CD4-positive, CD25-positive, alpha-beta regulatory T cell (primary cell): ENCODE results near the gene CYLD. TPM values are rescaled to one million over a fixed set of nuclear protein-coding genes. Genes with fewer than 3 reads are reported as not detected.
A peak's percentile ranks its signal among the peaks of the same experiment; 100 is the strongest.

ENCODE experiments used
- ATAC-seq, 2 donors: fragments of 150-1000 bp; cut with Tn5 transposase; one replicate each; pipeline ENCODE4 v1.10.0; 2021; ENCODE audit warnings: low read depth in 2 of 2, moderate number of reproducible peaks in 2 of 2, moderate library complexity in 1 of 2
- DNase-seq, 3 donors: peaks; one replicate each; pipeline versions ENCODE4 v3.0.0 to v3.0.0-alpha.2; 2012 to 2022; ENCODE audit warnings: mixed read lengths in 1 of 3
- H3K27ac ChIP-seq: one replicate; pipeline ENCODE4 v1.7.0; 2013; ENCODE audit warnings: mild to moderate bottlenecking, low read length; ENCODE audit not compliant: insufficient read depth, poor library complexity, severe bottlenecking
- H3K27me3 ChIP-seq: one replicate; pipeline ENCODE4 v1.7.0; 2013; ENCODE audit warnings: low read length; ENCODE audit not compliant: control insufficient read depth, insufficient read depth
- H3K36me3 ChIP-seq: one replicate; pipeline ENCODE4 v1.7.0; 2013; ENCODE audit warnings: mild to moderate bottlenecking, low read length, moderate library complexity; ENCODE audit not compliant: control insufficient read depth, insufficient read depth
- H3K4me1 ChIP-seq: 2 replicates; pipeline ENCODE4 v1.7.0; 2013; ENCODE audit warnings: mild to moderate bottlenecking, low read length; ENCODE audit not compliant: insufficient read depth, control insufficient read depth, poor library complexity, severe bottlenecking
- H3K4me3 ChIP-seq: one replicate; pipeline ENCODE4 v1.7.0; 2013; ENCODE audit warnings: low read depth, mild to moderate bottlenecking, low read length, moderate library complexity
- H3K9me3 ChIP-seq, 2 experiments: 1 replicate in 1 of 2; 2 replicates in 1 of 2; pipeline ENCODE4 v1.7.0; 2013; ENCODE audit warnings: low read length in 2 of 2, mild to moderate bottlenecking in 1 of 2, moderate library complexity in 1 of 2; ENCODE audit not compliant: control insufficient read depth in 2 of 2
- H3K27ac Mint-ChIP-seq, 3 donors: one replicate each; pipeline ENCODE4 v1.8.0; 2020 to 2022; ENCODE audit warnings: mild to moderate bottlenecking in 3 of 3, mixed read lengths in 3 of 3, moderate library complexity in 2 of 3
- H3K27me3 Mint-ChIP-seq: one replicate; pipeline ENCODE4 v1.8.0; 2022; ENCODE audit warnings: mild to moderate bottlenecking, mixed read lengths
- H3K36me3 Mint-ChIP-seq: one replicate; pipeline ENCODE4 v1.8.0; 2020; ENCODE audit warnings: mixed read lengths
- H3K4me1 Mint-ChIP-seq, 4 donors: one replicate each; pipeline ENCODE4 v1.8.0; 2020 to 2022; ENCODE audit warnings: mixed read lengths in 4 of 4, mild to moderate bottlenecking in 1 of 4
- H3K4me3 Mint-ChIP-seq, 4 donors: one replicate each; pipeline ENCODE4 v1.8.0; 2020 to 2022; ENCODE audit warnings: mild to moderate bottlenecking in 4 of 4, mixed read lengths in 4 of 4, moderate library complexity in 3 of 4
- H3K9me3 Mint-ChIP-seq, 7 donors: one replicate each; pipeline ENCODE4 v1.8.0; 2020 to 2022; ENCODE audit warnings: mixed read lengths in 7 of 7, mild to moderate bottlenecking in 3 of 7, moderate library complexity in 2 of 7
- polyA plus RNA-seq, 4 donors: library from polyadenylated mRNA; unstranded; fragments of 300-500 nt; fragmentation: Illumina TruSeq; gene quantifications; one replicate each; pipeline ENCODE4 v1.2.3, GENCODE V29; 2021
- total RNA-seq: library from RNA; stranded (reverse); gene quantifications from one replicate; pipeline ENCODE4 v1.2.3, GENCODE V29; 2022

The CYLD gene
- total and polyA plus RNA-seq, 5 donors from 2014 or later, result 161 to 425 (median 174) TPM

DNA sequence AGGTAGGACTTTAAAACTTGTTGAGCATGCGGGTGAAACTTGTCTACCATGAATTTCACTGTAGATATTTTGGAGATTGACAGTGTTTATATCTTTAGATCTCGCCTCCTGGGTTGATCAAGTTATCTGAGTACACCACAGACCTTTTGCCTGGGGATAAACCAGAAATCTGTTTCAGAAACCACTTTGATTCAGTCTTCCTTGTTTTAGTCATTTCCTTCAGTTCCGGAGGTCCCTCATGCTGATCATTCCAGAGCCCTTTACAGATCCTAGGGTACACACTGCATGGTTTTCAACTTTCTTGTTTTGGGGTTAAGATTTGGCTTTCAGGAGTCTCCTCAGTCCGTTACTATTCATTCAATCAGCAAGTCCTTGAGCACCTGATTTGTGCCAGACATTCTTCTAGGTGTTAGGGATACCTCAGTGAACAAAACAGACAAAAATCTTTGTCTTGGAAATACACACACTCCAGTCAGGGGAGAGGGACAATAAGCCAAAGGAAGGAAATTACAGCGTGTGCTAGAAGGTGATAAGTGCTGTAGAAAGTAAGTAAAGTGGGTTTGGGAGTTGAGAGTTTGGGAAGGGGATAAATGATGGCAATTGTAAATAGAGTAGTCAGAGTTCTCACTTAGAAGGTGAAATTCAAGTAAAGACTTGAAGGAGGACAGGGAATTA lies 36.3 kb upstream of the CYLD start:
- no peak overlapping the region for H3K27ac ChIP-seq
- H3K27me3 ChIP-seq, result no peaks in the 10 kb centered on the region
- H3K36me3 Mint-ChIP-seq, result peaks cover 18% of the 10 kb centered on the region
- no peak for DNase-seq
- no peaks in the 10 kb centered on the region for H3K27me3 Mint-ChIP-seq
- H3K4me3 ChIP-seq, result no peak overlapping the region
- H3K4me1 ChIP-seq, result peaks cover 21% of the 10 kb centered on the region
- peaks cover 29 to 49% (median 34%) of the 10 kb centered on the region in 4 donors for H3K4me1 Mint-ChIP-seq
- H3K9me3 ChIP-seq, result peaks cover 10 to 17% of the 10 kb centered on the region in 2 experiments
- H3K27ac Mint-ChIP-seq, result no peak overlapping the region
- peaks cover 1 to 23% (median 7%) of the 10 kb centered on the region in 7 donors for H3K9me3 Mint-ChIP-seq
- no peak overlapping the region for H3K4me3 Mint-ChIP-seq
- no peak for ATAC-seq
- no peaks in the 10 kb centered on the region for H3K36me3 ChIP-seq

- peak overlapping the region in 1 of 3 donors; percentile 39 for H3K27ac Mint-ChIP-seq
- DNase-seq (no peak), ATAC-seq (no peak)
- H3K4me1 Mint-ChIP-seq, result peaks cover 26 to 49% (median 30%) of the 10 kb centered on the region in 4 donors
- no peak overlapping the region for H3K4me3 ChIP-seq
- H3K27ac ChIP-seq, result no peak overlapping the region
- H3K27me3 ChIP-seq, result no peaks in the 10 kb centered on the region
- no peaks in the 10 kb centered on the region for H3K27me3 Mint-ChIP-seq
- H3K9me3 ChIP-seq, result peaks cover 10 to 17% of the 10 kb centered on the region in 2 experiments
- no peak overlapping the region for H3K4me3 Mint-ChIP-seq
- H3K4me1 ChIP-seq, result peaks cover 21% of the 10 kb centered on the region
- peaks cover 1 to 23% (median 7%) of the 10 kb centered on the region in 7 donors for H3K9me3 Mint-ChIP-seq
- H3K36me3 Mint-ChIP-seq, result peaks cover 18% of the 10 kb centered on the region
- peaks cover 3% of the 10 kb centered on the region for H3K36me3 ChIP-seq
These were observed 35.6 kb upstream of the CYLD start for GRCh38 chr16:50706250-50706649.

- no peaks in the 10 kb centered on the region for H3K27me3 Mint-ChIP-seq
- Histone ChIP-seq H3K9me3 (peaks cover 10 to 17% of the 10 kb centered on the region in 2 experiments), H3K4me1 (peaks cover 15% of the 10 kb centered on the region), H3K4me3 (no peak overlapping the region), H3K27me3 (no peaks in the 10 kb centered on the region), H3K27ac (no peak overlapping the region), H3K36me3 (peaks cover 5% of the 10 kb centered on the region)
- peaks cover 1 to 23% (median 6%) of the 10 kb centered on the region in 7 donors for H3K9me3 Mint-ChIP-seq
- ATAC-seq (peak; percentile 53 to 60), DNase-seq (no peak)
- peaks cover 18% of the 10 kb centered on the region for H3K36me3 Mint-ChIP-seq
- H3K4me1 Mint-ChIP-seq, result peaks cover 15 to 43% (median 20%) of the 10 kb centered on the region in 4 donors
- peak overlapping the region; percentile 49 to 67 (median 67) for H3K27ac Mint-ChIP-seq
- H3K4me3 Mint-ChIP-seq, result peak overlapping the region in 2 of 4 donors; percentile 13 to 21
These were observed 33.4 kb upstream of the CYLD start for GRCh38 chr16:50708373-50709060.

- H3K27ac ChIP-seq, result no peak overlapping the region
- Mint-ChIP-seq H3K27me3 (no peaks in the 10 kb centered on the region), H3K36me3 (peaks cover 13% of the 10 kb centered on the region), H3K27ac (peak overlapping the region; percentile 49 to 67 (median 67)), H3K4me1 (peaks cover 12 to 40% (median 19%) of the 10 kb centered on the region in 4 donors), H3K4me3 (peak overlapping the region in 2 of 4 donors; percentile 5 to 21), H3K9me3 (peaks cover 0 to 17% (median 4%) of the 10 kb centered on the region in 7 donors)
- ATAC-seq, result peak in 1 of 2 donors; percentile 25
- DNase-seq, result no peak
- H3K4me1 ChIP-seq, result peaks cover 15% of the 10 kb centered on the region
- H3K36me3 ChIP-seq, result peaks cover 5% of the 10 kb centered on the region
- peaks cover 6 to 10% of the 10 kb centered on the region in 2 experiments for H3K9me3 ChIP-seq
- no peak overlapping the region for H3K4me3 ChIP-seq
- no peaks in the 10 kb centered on the region for H3K27me3 ChIP-seq
These were observed 32.7 kb upstream of the CYLD start for GRCh38 chr16:50709061-50709684.

DNA sequence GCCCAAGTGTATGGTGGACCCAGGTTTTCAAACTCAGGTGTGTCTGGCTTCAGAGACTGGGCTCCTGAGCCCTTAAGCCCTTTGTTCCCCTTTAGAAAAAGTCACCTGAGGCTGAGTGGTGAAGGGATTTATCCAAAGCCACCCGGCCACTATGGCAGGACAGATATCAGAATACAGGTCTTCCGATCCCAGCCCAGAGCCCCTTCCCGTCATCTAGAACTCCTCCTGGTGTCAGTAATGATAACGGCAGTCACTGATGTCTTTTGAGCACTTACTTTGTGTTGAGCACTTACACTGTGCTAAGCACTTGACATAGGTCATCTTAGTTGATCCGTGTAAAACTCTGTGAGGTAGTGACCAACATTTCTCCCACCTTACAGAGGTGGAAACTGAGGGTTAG lies 31.9 kb upstream of the CYLD start:
- peaks cover 5% of the 10 kb centered on the region for H3K36me3 ChIP-seq
- no peak overlapping the region for H3K27ac ChIP-seq
- H3K27me3 Mint-ChIP-seq, result no peaks in the 10 kb centered on the region
- peaks cover 15% of the 10 kb centered on the region for H3K4me1 ChIP-seq
- peaks cover 9% of the 10 kb centered on the region for H3K36me3 Mint-ChIP-seq
- H3K4me1 Mint-ChIP-seq, result peaks cover 9 to 43% (median 19%) of the 10 kb centered on the region in 4 donors
- H3K9me3 ChIP-seq, result peaks cover 3% of the 10 kb centered on the region in 2 experiments
- peak overlapping the region in 1 of 3 donors; percentile 81 for H3K27ac Mint-ChIP-seq
- ATAC-seq (no peak), DNase-seq (no peak)
- no peak overlapping the region for H3K4me3 Mint-ChIP-seq
- no peaks in the 10 kb centered on the region for H3K27me3 ChIP-seq
- H3K9me3 Mint-ChIP-seq, result peaks cover 0 to 9% (median 3%) of the 10 kb centered on the region in 7 donors
- no peak overlapping the region for H3K4me3 ChIP-seq

- Mint-ChIP-seq H3K4me1 (peaks cover 6 to 39% (median 14%) of the 10 kb centered on the region in 4 donors), H3K27ac (no peak overlapping the region), H3K4me3 (no peak overlapping the region), H3K27me3 (no peaks in the 10 kb centered on the region), H3K36me3 (peaks cover 3% of the 10 kb centered on the region), H3K9me3 (no peaks in the 10 kb centered on the region)
- Histone ChIP-seq H3K27ac (no peak overlapping the region), H3K27me3 (no peaks in the 10 kb centered on the region), H3K36me3 (peaks cover 5% of the 10 kb centered on the region), H3K9me3 (no peaks in the 10 kb centered on the region), H3K4me1 (peaks cover 15% of the 10 kb centered on the region), H3K4me3 (no peak overlapping the region)
- no peak for ATAC-seq
- DNase-seq, result no peak
These were observed 30.8 kb upstream of the CYLD start for GRCh38 chr16:50711040-50711439.

DNA sequence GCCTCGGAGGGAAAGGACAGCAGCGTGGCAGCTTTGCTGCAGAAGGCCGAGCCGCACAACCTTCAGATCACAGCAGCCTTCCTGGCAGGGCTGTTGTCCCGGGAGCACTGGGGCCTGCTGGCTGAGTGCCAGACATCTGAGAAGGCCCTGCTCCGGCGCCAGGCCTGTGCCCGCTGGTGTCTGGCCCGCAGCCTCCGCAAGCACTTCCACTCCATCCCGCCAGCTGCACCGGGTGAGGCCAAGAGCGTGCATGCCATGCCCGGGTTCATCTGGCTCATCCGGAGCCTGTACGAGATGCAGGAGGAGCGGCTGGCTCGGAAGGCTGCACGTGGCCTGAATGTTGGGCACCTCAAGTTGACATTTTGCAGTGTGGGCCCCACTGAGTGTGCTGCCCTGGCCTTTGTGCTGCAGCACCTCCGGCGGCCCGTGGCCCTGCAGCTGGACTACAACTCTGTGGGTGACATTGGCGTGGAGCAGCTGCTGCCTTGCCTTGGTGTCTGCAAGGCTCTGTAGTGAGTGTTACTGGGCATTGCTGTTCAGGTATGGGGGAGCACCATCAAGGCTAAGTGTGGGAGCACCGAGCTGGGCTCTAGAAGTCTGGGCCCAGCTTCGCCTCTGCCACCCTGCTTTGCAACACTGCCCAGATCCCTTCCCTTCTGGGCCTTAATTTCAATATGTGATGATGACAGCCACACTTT lies 29.9 kb upstream of the CYLD start:
- Histone ChIP-seq H3K9me3 (no peaks in the 10 kb centered on the region), H3K27me3 (no peaks in the 10 kb centered on the region), H3K4me1 (peaks cover 15% of the 10 kb centered on the region), H3K27ac (no peak overlapping the region), H3K4me3 (no peak overlapping the region), H3K36me3 (peaks cover 5% of the 10 kb centered on the region)
- Mint-ChIP-seq H3K36me3 (no peaks in the 10 kb centered on the region), H3K27ac (peak overlapping the region in 1 of 3 donors; percentile 35), H3K4me3 (no peak overlapping the region), H3K9me3 (no peaks in the 10 kb centered on the region), H3K27me3 (no peaks in the 10 kb centered on the region), H3K4me1 (peaks cover 6 to 43% (median 13%) of the 10 kb centered on the region in 4 donors)
- no peak for DNase-seq
- no peak for ATAC-seq
